MM.1S (cell line): ENCODE data around the gene ADAMTS17.

ENCODE experiments used
- CTCF ChIP-seq: fragments of 300-600 bp; sonication (generic); IDR thresholded peaks from 2 replicates; pipeline ENCODE4 v1.5.1; 2016; ENCODE audit warnings: antibody characterized with exemption, low read length, mixed read lengths
- EZH2 ChIP-seq: fragments of 300-600 bp; sonication (generic); optimal IDR thresholded peaks from 2 replicates; pipeline ENCODE3; 2017; ENCODE audit warnings: low read depth, mild to moderate bottlenecking, antibody characterized with exemption, low read length, mixed read lengths

- TF ChIP-seq CTCF (no peak), EZH2 (no peak)
These were observed 251.4 kb downstream of the ADAMTS17 start for GRCh38 chr15:100090411-100090810.
